SK-N-SH (cell line): ENCODE data around the gene TBC1D17.

ENCODE experiments used
- EZH2phosphoT487 ChIP-seq: fragments of 200-600 bp; sonication (generic); IDR thresholded peaks from 2 replicates; pipeline ENCODE4 v1.6.1; 2017; ENCODE audit warnings: low read depth, mixed run types, mild to moderate bottlenecking, antibody characterized with exemption, moderate library complexity, borderline replicate concordance
- GABPA ChIP-seq: IDR thresholded peaks from 2 replicates; pipeline ENCODE4 v1.4.0; 2012; ENCODE audit warnings: low read depth, mild to moderate bottlenecking
- GATA2 ChIP-seq: sonication (generic); formaldehyde crosslinking; IDR thresholded peaks from 2 replicates; pipeline ENCODE4 v1.5.0; 2020; ENCODE audit warnings: mild to moderate bottlenecking, missing genetic modification reagents
- MXI1 ChIP-seq: IDR thresholded peaks from 2 replicates; pipeline ENCODE4 v1.6.1; 2012; ENCODE audit warnings: mild to moderate bottlenecking, low read depth, low read length, improper control_type of control experiment
- POLR2AphosphoS5 ChIP-seq: IDR thresholded peaks from 2 replicates; pipeline ENCODE4 v1.6.1; 2012; ENCODE audit warnings: low read depth, low read length
- YY1 ChIP-seq: IDR thresholded peaks from 2 replicates; pipeline ENCODE4 v1.4.0; 2012; ENCODE audit warnings: low read depth, mild to moderate bottlenecking
- TF ChIP-seq, protein P1 (sequence below): fragments of 200-600 bp; sonication (generic); IDR thresholded peaks from 2 replicates; pipeline ENCODE4 v1.6.1; 2017; ENCODE audit warnings: antibody characterized with exemption, mild to moderate bottlenecking, moderate library complexity
- TF ChIP-seq, protein P2 (sequence below): IDR thresholded peaks from 2 replicates; pipeline ENCODE4 v1.6.1; 2012; ENCODE audit warnings: mild to moderate bottlenecking, low read depth, low read length, moderate library complexity

DNA sequence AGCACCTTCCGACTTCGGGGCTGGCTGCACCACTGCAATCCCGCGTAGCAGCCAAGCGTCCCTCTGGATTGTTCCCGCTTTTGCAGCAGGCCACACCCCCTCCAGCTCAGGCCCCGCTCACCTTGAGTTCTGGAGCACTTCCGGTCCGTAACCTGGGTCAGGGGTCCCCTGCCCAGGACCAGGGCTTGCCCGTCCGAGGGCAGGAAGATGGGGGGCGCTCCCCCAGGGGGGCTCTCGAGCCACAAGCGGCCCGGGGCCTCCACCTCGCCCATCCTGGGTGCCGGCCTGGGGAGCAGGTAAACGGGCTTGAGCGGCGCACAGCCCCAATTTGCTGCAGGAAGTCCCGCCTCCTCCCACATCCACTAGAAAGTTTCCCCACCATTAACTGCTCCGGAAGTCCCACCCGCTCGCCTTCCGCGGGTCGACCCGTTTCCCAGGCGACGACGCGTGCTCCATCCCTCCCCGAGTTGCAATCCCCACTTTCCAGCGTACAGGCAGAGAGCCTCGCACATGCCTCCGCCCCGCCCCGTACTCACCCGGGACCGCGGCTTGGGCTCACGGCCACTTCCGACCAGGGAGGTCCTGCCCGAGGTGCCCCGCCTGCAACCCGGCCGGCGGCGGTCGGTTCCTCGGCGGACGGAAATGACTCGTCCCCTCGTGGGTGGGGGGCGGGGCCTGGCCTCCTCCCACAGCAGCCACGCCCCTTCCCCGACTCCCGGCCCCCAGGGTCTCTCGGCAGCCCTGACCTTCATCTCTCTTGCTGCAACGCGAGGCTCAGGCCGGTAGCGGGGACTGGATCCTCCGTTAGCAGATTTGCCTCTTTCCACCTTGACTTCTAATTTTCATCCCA, 10.3 kb upstream of the TBC1D17 start, which contains the start of gene PNKP:
- TF ChIP-seq EZH2phosphoT487 (no peak), POLR2AphosphoS5 (peak; percentile 62), MXI1 (peak; percentile 92), GATA2 (CRISPR knock-in tag) (no peak), YY1 (peak; percentile 47; the same call in 1 of the 2 replicates), GABPA (peak; percentile 93)
- TF ChIP-seq, protein P1, sequence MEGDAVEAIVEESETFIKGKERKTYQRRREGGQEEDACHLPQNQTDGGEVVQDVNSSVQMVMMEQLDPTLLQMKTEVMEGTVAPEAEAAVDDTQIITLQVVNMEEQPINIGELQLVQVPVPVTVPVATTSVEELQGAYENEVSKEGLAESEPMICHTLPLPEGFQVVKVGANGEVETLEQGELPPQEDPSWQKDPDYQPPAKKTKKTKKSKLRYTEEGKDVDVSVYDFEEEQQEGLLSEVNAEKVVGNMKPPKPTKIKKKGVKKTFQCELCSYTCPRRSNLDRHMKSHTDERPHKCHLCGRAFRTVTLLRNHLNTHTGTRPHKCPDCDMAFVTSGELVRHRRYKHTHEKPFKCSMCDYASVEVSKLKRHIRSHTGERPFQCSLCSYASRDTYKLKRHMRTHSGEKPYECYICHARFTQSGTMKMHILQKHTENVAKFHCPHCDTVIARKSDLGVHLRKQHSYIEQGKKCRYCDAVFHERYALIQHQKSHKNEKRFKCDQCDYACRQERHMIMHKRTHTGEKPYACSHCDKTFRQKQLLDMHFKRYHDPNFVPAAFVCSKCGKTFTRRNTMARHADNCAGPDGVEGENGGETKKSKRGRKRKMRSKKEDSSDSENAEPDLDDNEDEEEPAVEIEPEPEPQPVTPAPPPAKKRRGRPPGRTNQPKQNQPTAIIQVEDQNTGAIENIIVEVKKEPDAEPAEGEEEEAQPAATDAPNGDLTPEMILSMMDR: no peak
- TF ChIP-seq, protein P2, sequence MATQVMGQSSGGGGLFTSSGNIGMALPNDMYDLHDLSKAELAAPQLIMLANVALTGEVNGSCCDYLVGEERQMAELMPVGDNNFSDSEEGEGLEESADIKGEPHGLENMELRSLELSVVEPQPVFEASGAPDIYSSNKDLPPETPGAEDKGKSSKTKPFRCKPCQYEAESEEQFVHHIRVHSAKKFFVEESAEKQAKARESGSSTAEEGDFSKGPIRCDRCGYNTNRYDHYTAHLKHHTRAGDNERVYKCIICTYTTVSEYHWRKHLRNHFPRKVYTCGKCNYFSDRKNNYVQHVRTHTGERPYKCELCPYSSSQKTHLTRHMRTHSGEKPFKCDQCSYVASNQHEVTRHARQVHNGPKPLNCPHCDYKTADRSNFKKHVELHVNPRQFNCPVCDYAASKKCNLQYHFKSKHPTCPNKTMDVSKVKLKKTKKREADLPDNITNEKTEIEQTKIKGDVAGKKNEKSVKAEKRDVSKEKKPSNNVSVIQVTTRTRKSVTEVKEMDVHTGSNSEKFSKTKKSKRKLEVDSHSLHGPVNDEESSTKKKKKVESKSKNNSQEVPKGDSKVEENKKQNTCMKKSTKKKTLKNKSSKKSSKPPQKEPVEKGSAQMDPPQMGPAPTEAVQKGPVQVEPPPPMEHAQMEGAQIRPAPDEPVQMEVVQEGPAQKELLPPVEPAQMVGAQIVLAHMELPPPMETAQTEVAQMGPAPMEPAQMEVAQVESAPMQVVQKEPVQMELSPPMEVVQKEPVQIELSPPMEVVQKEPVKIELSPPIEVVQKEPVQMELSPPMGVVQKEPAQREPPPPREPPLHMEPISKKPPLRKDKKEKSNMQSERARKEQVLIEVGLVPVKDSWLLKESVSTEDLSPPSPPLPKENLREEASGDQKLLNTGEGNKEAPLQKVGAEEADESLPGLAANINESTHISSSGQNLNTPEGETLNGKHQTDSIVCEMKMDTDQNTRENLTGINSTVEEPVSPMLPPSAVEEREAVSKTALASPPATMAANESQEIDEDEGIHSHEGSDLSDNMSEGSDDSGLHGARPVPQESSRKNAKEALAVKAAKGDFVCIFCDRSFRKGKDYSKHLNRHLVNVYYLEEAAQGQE: 0 out of 2 replicates have a peak, but pooled peaks have one; percentile 25
